Measurements from ENCODE around the gene CERS6. TPM values are rescaled to one million over a fixed set of nuclear protein-coding genes. Genes with fewer than 3 reads are reported as not detected.

The CERS6 gene
- total RNA-seq, 3 donors from 2014 or later = 36.4 to 46.4 (median 44.8) TPM

DNA sequence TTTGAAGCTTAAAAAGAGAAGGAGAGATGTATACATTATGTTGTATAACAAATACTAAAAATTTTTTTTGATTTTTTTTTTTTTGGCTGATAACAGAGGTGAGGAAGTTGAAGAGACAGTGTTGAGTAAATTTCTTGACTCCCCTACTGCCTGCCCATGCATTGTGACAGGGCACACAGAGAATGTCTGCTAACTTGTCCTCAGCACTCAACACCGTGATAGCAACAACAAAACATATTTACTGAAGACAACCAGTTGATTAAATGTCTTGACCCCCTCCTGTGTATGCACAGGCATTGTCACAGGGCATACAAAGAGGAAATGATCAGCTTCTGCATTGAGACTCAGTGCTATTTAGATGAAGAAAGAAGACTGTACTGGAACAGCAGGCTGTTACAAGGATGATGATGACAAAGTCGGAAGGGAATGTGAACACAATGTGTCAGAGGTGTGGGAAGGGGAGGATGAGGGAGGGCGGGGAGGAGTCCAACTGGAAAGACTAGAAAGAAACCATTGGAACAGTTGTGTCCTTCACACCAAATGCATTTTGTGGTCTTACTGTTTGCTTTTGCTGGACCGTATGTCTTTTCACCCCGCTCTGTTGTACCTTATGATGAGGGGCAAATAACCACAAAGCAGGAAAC lies 89.5 kb downstream of the CERS6 start:
- H3K27ac ChIP-seq = no peak overlapping the region
- DNase-seq (ENCODE audit: low spot score in 2 of 2) = no peak
- H3K27me3 ChIP-seq = no peaks in the 10 kb centered on the region
- intact Hi-C loops (cut with DNase I; ENCODE audit: low total_unique reads) = no loop called here
- no peaks in the 10 kb centered on the region for H3K9me3 ChIP-seq
- H3K36me3 ChIP-seq = no peaks in the 10 kb centered on the region
- no peaks in the 10 kb centered on the region for H3K4me1 ChIP-seq
- H3K4me3 ChIP-seq = no peak overlapping the region
- no peak for TF ChIP-seq POLR2AphosphoS5 (IDR thresholded peaks at IDR 0.05)
- no peak for TF ChIP-seq CTCF (IDR thresholded peaks at IDR 0.05)
- TF ChIP-seq POLR2A (IDR thresholded peaks at IDR 0.05) = no peak

GRCh38 chr2:168550670-168551069 lies 94.6 kb downstream of the CERS6 start:
- no peaks in the 10 kb centered on the region for H3K9me3 ChIP-seq
- no peaks in the 10 kb centered on the region for H3K27me3 ChIP-seq
- TF ChIP-seq CTCF (IDR thresholded peaks at IDR 0.05) (no peak), POLR2AphosphoS5 (IDR thresholded peaks at IDR 0.05) (no peak), POLR2A (IDR thresholded peaks at IDR 0.05) (no peak)
- DNase-seq (ENCODE audit: low spot score in 2 of 2) = no peak
- no peaks in the 10 kb centered on the region for H3K36me3 ChIP-seq
- no peak overlapping the region for H3K27ac ChIP-seq
- H3K4me3 ChIP-seq = no peak overlapping the region
- no peaks in the 10 kb centered on the region for H3K4me1 ChIP-seq
- intact Hi-C loops (cut with DNase I; ENCODE audit: low total_unique reads) = no loop called here

GRCh38 chr2:168552450-168552856 lies 96.4 kb downstream of the CERS6 start:
- H3K9me3 ChIP-seq = no peaks in the 10 kb centered on the region
- no peak for DNase-seq (ENCODE audit: low spot score in 2 of 2)
- no peaks in the 10 kb centered on the region for H3K27me3 ChIP-seq
- H3K27ac ChIP-seq = no peak overlapping the region
- H3K4me3 ChIP-seq = no peak overlapping the region
- no peaks in the 10 kb centered on the region for H3K36me3 ChIP-seq
- intact Hi-C loops (cut with DNase I; ENCODE audit: low total_unique reads) = no loop called here
- no peaks in the 10 kb centered on the region for H3K4me1 ChIP-seq
- no peak for TF ChIP-seq POLR2A (IDR thresholded peaks at IDR 0.05)
- no peak for TF ChIP-seq POLR2AphosphoS5 (IDR thresholded peaks at IDR 0.05)
- TF ChIP-seq CTCF (IDR thresholded peaks at IDR 0.05) = no peak

GRCh38 chr2:168555283-168555682 lies 99.2 kb downstream of the CERS6 start:
- no peaks in the 10 kb centered on the region for H3K9me3 ChIP-seq
- no peak for DNase-seq (ENCODE audit: low spot score in 2 of 2)
- no peak overlapping the region for H3K4me3 ChIP-seq
- H3K36me3 ChIP-seq = no peaks in the 10 kb centered on the region
- intact Hi-C loops (cut with DNase I; ENCODE audit: low total_unique reads) = no loop called here
- no peaks in the 10 kb centered on the region for H3K27me3 ChIP-seq
- TF ChIP-seq POLR2AphosphoS5 (IDR thresholded peaks at IDR 0.05) (no peak), CTCF (IDR thresholded peaks at IDR 0.05) (no peak), POLR2A (IDR thresholded peaks at IDR 0.05) (no peak)
- no peak overlapping the region for H3K27ac ChIP-seq
- no peaks in the 10 kb centered on the region for H3K4me1 ChIP-seq

DNA sequence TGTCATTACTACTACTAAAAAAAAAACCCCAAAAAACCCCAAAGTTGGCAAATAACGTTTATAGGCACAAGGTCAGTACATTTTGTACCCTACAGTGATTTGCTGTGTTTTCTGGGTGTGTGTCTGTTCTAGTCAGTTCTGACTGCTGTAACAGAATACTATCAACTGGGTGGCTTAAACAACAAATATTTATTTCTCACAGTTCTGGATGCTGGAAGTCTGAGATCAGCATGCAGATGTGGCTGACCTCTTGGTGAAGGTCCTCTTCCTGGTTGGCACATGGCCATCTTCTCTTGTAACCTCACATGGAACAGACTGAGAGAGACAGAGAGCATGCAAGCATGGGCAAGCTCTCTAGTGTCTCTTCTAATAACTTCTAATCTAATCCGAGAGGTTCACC lies 103.1 kb downstream of the CERS6 start:
- DNase-seq (ENCODE audit: low spot score in 2 of 2) = no peak
- H3K4me1 ChIP-seq = no peaks in the 10 kb centered on the region
- intact Hi-C loops (cut with DNase I; ENCODE audit: low total_unique reads) = no loop called here
- H3K9me3 ChIP-seq = no peaks in the 10 kb centered on the region
- no peak overlapping the region for H3K4me3 ChIP-seq
- H3K27me3 ChIP-seq = no peaks in the 10 kb centered on the region
- no peaks in the 10 kb centered on the region for H3K36me3 ChIP-seq
- H3K27ac ChIP-seq = no peak overlapping the region
- TF ChIP-seq POLR2AphosphoS5 (IDR thresholded peaks at IDR 0.05) (no peak), CTCF (IDR thresholded peaks at IDR 0.05) (no peak), POLR2A (IDR thresholded peaks at IDR 0.05) (no peak)

All from breast epithelium (tissue), 4 donors.